Measurements from ENCODE around the gene RNFT2. TPM values are rescaled to one million over a fixed set of nuclear protein-coding genes. Genes with fewer than 3 reads are reported as not detected.

The RNFT2 gene
- total RNA-seq, 1 experiment from 2014 or later, result 29.5 TPM

DNA sequence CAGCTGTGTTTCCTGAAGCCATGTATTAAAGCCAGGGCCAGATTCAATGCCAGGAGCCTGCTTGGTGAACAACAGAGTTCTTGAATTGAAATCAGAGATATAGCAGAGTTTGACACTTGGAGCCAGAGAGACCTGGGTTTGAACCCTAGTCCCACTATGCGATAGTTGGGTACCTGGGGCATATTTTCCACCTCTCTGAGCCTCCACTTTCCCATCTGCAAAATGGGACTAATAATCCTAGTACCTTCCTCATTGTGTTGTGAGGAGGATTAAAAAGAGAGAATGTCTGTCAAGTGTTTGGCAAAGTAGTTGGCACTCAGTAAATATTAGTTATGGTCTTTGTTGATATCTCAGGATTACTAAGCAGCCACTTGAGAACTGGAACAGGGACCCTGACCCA, 149.1 kb downstream of the RNFT2 start:
- H3K9ac ChIP-seq (ENCODE audit: extremely low read depth, insufficient read length, low read length), result no peak overlapping the region

More for the DNA sequence above, 149.1 kb downstream of the RNFT2 start:
- H2BK20ac ChIP-seq (ENCODE audit: low read depth, low read length, poor library complexity, severe bottlenecking), result no peak overlapping the region
- H3K4me2 ChIP-seq (ENCODE audit: insufficient read depth, insufficient read length, low read length), result no peak overlapping the region
- no peak overlapping the region for H3K4me3 Mint-ChIP-seq
- no peak overlapping the region for H4K91ac ChIP-seq (ENCODE audit: insufficient read length, low read depth, low read length)
- H3K9me3 ChIP-seq (ENCODE audit: control insufficient read depth, low read depth, low read length), result no peaks in the 10 kb centered on the region
- no peak overlapping the region for H2BK5ac ChIP-seq (ENCODE audit: insufficient read length, low read length)
- no peak overlapping the region for H4K8ac ChIP-seq (replicated peaks; ENCODE audit: insufficient read length, low read depth, low read length)
- H3K56ac ChIP-seq (ENCODE audit: insufficient read length, low read depth, low read length), result no peak overlapping the region
- DNase-seq, result no peak
- H4K5ac ChIP-seq (ENCODE audit: insufficient read length, low read depth, low read length), result no peak overlapping the region
- H4K20me1 ChIP-seq (ENCODE audit: control insufficient read depth, insufficient read depth, insufficient read length), result no peaks in the 10 kb centered on the region
- H3K14ac ChIP-seq (ENCODE audit: insufficient read depth, low read length), result no peak overlapping the region
- peaks cover 63% of the 10 kb centered on the region for H3K27me3 Mint-ChIP-seq (ENCODE audit: low read depth)
- peaks cover 8% of the 10 kb centered on the region; the same call in 1 of the 2 replicates for H3K27me3 ChIP-seq (ENCODE audit: insufficient read depth, low read length)
- H2BK12ac ChIP-seq (ENCODE audit: insufficient read length, low read depth, low read length), result no peak overlapping the region
- no peaks in the 10 kb centered on the region for H3K23me2 ChIP-seq (ENCODE audit: insufficient read length, low read depth, low read length, poor library complexity, severe bottlenecking)
- no peak overlapping the region for H3T11ph ChIP-seq (ENCODE audit: low read length)
- no peaks in the 10 kb centered on the region for H3K79me2 ChIP-seq (ENCODE audit: insufficient read depth, low read length)
- H2BK120ac ChIP-seq (ENCODE audit: low read depth, low read length, poor library complexity, severe bottlenecking), result no peak overlapping the region
- no peak overlapping the region for H2BK15ac ChIP-seq (ENCODE audit: low read depth, low read length)
- H3K9me3 Mint-ChIP-seq, result no peaks in the 10 kb centered on the region
- no peak overlapping the region for H2AK5ac ChIP-seq (ENCODE audit: insufficient read length, low read length)
- peaks cover 7 to 12% of the 10 kb centered on the region in 2 experiments for H3K4me1 Mint-ChIP-seq
- no peaks in the 10 kb centered on the region for H3K36me3 Mint-ChIP-seq (ENCODE audit: insufficient read depth in 1 of 3, low read depth in 3 of 3)
- no peaks in the 10 kb centered on the region for H3K4me1 ChIP-seq (ENCODE audit: insufficient read depth, low read length)
- no CpG with 5 or more reads among the region's 1 CpG for WGBS (ENCODE audit: extremely low coverage, insufficient read length, low lambda C conversion rate)
- H3K18ac ChIP-seq (ENCODE audit: insufficient read length, low read depth, low read length), result no peak overlapping the region
- no peak overlapping the region for H3K23ac ChIP-seq (ENCODE audit: insufficient read length, low read depth, low read length)
- no peaks in the 10 kb centered on the region for H3K79me1 ChIP-seq (ENCODE audit: insufficient read depth, low read depth, low read length, poor library complexity, severe bottlenecking)
- no peak overlapping the region for H2AFZ ChIP-seq (ENCODE audit: low read length)
- TF ChIP-seq, protein P1, sequence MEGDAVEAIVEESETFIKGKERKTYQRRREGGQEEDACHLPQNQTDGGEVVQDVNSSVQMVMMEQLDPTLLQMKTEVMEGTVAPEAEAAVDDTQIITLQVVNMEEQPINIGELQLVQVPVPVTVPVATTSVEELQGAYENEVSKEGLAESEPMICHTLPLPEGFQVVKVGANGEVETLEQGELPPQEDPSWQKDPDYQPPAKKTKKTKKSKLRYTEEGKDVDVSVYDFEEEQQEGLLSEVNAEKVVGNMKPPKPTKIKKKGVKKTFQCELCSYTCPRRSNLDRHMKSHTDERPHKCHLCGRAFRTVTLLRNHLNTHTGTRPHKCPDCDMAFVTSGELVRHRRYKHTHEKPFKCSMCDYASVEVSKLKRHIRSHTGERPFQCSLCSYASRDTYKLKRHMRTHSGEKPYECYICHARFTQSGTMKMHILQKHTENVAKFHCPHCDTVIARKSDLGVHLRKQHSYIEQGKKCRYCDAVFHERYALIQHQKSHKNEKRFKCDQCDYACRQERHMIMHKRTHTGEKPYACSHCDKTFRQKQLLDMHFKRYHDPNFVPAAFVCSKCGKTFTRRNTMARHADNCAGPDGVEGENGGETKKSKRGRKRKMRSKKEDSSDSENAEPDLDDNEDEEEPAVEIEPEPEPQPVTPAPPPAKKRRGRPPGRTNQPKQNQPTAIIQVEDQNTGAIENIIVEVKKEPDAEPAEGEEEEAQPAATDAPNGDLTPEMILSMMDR (conservative IDR thresholded peaks at IDR 0.05), result no peak
- no peak overlapping the region for H3K4ac ChIP-seq (ENCODE audit: low read depth, low read length)
- no peak overlapping the region for H3K27ac ChIP-seq (ENCODE audit: insufficient read length, low read depth, low read length)
- no peak overlapping the region for H3K27ac Mint-ChIP-seq

Measured in H9 (cell line).